Stimulated activated CD4-positive, alpha-beta T cell treated with anti-CD3 and anti-CD28 coated beads, Interleukin-12 subunit alpha, Interleukin-12 subunit beta, amount 100 ng/mL, for 48 hours (primary cell): ENCODE measurements around the gene TRIM41.

Source experiments
- DNase-seq, 3 donors: peaks; one replicate each; pipeline ENCODE4 v3.0.0-alpha.2; 2020; ENCODE audit warnings: low read depth in 2 of 3, low spot score in 1 of 3

The TRIM41 gene

GRCh38 chr5:181231432-181231831, 8.4 kb downstream of the TRIM41 start:
- DNase-seq: no peak

GRCh38 chr5:181232593-181232992, 9.5 kb downstream of the TRIM41 start:
- no peak for DNase-seq

GRCh38 chr5:181233088-181233800, 10.2 kb downstream of the TRIM41 start:
- DNase-seq: no peak

- no peak for DNase-seq
Observed at GRCh38 chr5:181233801-181234454, 10.8 kb downstream of the TRIM41 start.

GRCh38 chr5:181234455-181235306, 11.6 kb downstream of the TRIM41 start:
- no peak for DNase-seq

- DNase-seq: no peak
Observed at GRCh38 chr5:181235323-181235688, 12.2 kb downstream of the TRIM41 start.

GRCh38 chr5:181235689-181236366, 12.7 kb downstream of the TRIM41 start:
- no peak for DNase-seq

- no peak for DNase-seq
Observed at GRCh38 chr5:181236471-181236870, 13.4 kb downstream of the TRIM41 start.

- DNase-seq: no peak
Observed at GRCh38 chr5:181236954-181237641, 14.0 kb downstream of the TRIM41 start.

GRCh38 chr5:181237729-181238385, 14.8 kb downstream of the TRIM41 start:
- no peak for DNase-seq

- DNase-seq: no peak
Observed at GRCh38 chr5:181239062-181239663, 16.1 kb downstream of the TRIM41 start.

GRCh38 chr5:181241393-181241975, 18.4 kb downstream of the TRIM41 start:
- peak in 1 of 3 donors; percentile 52 for DNase-seq

GRCh38 chr5:181242031-181242451, 19.0 kb downstream of the TRIM41 start:
- DNase-seq: no peak

GRCh38 chr5:181243018-181243563, 20.0 kb downstream of the TRIM41 start:
- DNase-seq: no peak

GRCh38 chr5:181243564-181244343, 20.7 kb downstream of the TRIM41 start, which contains the start of gene RACK1:
Gene RACK1 (minus strand): TSS chr5:181243906. CDS start chr5:181243800, 106 bp downstream.
- DNase-seq: peak; percentile 82 to 86 (median 83)

- no peak for DNase-seq
Observed at GRCh38 chr5:181245427-181246275, 22.6 kb downstream of the TRIM41 start.
